Activated CD4-positive, alpha-beta memory T cell treated with anti-CD3 and anti-CD28 coated beads, Interleukin-2, amount 10 ng/mL, durations not matched to agents 7 days and 5 days (primary cell): ENCODE results near the gene TIGD4. TPM values are rescaled to one million over a fixed set of nuclear protein-coding genes. Genes with fewer than 3 reads are reported as not detected.
"Not testable (repeated sequence)": the region's sequence is repeated elsewhere in the genome, so short reads cannot be mapped to it uniquely, and the experiment has no call there.

Source experiments
- CTCF ChIA-PET: fragments of 350-600 bp; sonication (Branson Sonifier 250); formaldehyde crosslinking; loops from one replicate; lab custom pipeline; 2021; ENCODE audit warnings: antibody characterized with exemption, inconsistent platforms; lab: Charles Lee
- POLR2A ChIA-PET: fragments of 350-600 bp; sonication (Branson Sonifier 250); formaldehyde crosslinking; loops from one replicate; lab custom pipeline; 2021; ENCODE audit warnings: antibody characterized with exemption; lab: Charles Lee
- DNase-seq: peaks from one replicate; pipeline ENCODE4 v3.0.0-alpha.2; 2020
- H3K27ac Mint-ChIP-seq: one replicate; pipeline ENCODE4 v1.8.0; 2021; ENCODE audit warnings: mild to moderate bottlenecking, mixed read lengths
- H3K27me3 Mint-ChIP-seq: one replicate; pipeline ENCODE4 v1.8.0; 2021; ENCODE audit warnings: mixed read lengths
- H3K36me3 Mint-ChIP-seq: one replicate; pipeline ENCODE4 v1.8.0; 2021; ENCODE audit warnings: low read depth, mixed read lengths
- H3K4me1 Mint-ChIP-seq: one replicate; pipeline ENCODE4 v1.8.0; 2021; ENCODE audit warnings: mixed read lengths
- H3K4me3 Mint-ChIP-seq: one replicate; pipeline ENCODE4 v1.8.0; 2021; ENCODE audit warnings: mild to moderate bottlenecking, mixed read lengths
- H3K9me3 Mint-ChIP-seq: one replicate; pipeline ENCODE4 v1.8.0; 2021; ENCODE audit warnings: mixed read lengths
- total RNA-seq, 2 experiments: library from RNA; stranded (reverse); gene quantifications; one replicate each; pipeline ENCODE4 v1.2.3, GENCODE V29; 2021

The TIGD4 gene
- total RNA-seq, 2 experiments from 2014 or later, result 0.13 to 0.35 TPM

DNA sequence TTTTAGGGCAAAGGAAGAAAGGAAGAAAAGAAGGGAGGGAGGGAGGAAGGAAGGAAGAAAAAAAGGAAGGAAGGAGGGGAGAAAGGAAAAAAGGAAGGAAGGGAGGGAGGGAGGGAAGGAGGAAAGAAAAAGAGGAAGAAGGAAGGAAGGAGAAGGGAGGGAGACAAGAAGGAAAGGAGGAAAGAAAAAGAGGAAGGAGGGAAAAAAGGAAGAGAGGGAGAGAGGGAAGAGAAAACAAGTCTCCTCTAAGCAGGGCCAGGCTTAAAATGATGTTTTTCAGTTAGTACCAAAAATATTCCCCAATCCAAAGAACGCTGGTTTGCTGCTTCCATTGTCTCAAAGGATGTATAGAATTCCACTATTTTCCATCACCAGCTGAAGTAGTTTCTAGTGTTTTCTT lies 2.0 kb downstream of the TIGD4 start:
- H3K27ac Mint-ChIP-seq, result no peak overlapping the region
- ChIA-PET POLR2A (interaction anchor here (3.4 kb wide), 1 partner anchor 242 kb away, joined by 24 read pairs; the partner anchor contains the start of gene FBXW7), CTCF (interaction anchor here (1.7 kb wide), 1 partner anchor 16 kb away, joined by 4 read pairs; no protein-coding TSS in a partner anchor)
- H3K27me3 Mint-ChIP-seq, result peaks cover 11% of the 10 kb centered on the region
- peaks cover 41% of the 10 kb centered on the region for H3K4me1 Mint-ChIP-seq
- H3K36me3 Mint-ChIP-seq, result peaks cover 5% of the 10 kb centered on the region
- H3K4me3 Mint-ChIP-seq, result no peak overlapping the region
- no peaks in the 10 kb centered on the region for H3K9me3 Mint-ChIP-seq
- no peak for DNase-seq

DNA sequence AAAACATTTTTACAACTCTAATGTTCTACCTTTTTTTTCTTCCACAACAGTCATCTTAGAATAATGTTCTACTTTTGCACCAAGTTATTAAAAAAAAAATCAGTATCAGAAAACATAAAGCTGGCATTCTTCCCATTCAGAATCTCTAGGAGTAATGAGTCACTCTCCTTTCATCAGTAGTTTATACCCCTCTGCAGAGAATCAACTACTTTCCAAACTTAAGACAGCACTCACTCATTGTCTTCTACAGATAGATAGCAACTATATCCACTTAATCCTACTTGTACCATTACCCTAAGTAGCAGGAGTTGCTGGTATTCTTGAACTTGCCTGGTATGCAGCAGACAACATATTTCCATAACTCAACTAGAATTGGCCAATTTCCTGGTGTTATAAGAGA lies 3.2 kb downstream of the TIGD4 start:
- ChIA-PET CTCF (no interaction called here), POLR2A (no interaction called here)
- H3K9me3 Mint-ChIP-seq, result no peaks in the 10 kb centered on the region
- no peak overlapping the region for H3K27ac Mint-ChIP-seq
- peaks cover 11% of the 10 kb centered on the region for H3K27me3 Mint-ChIP-seq
- H3K36me3 Mint-ChIP-seq, result peaks cover 5% of the 10 kb centered on the region
- H3K4me1 Mint-ChIP-seq, result peaks cover 37% of the 10 kb centered on the region
- no peak overlapping the region for H3K4me3 Mint-ChIP-seq
- DNase-seq, result no peak

GRCh38 chr4:152773953-152774352 lies 5.6 kb downstream of the TIGD4 start:
- H3K27ac Mint-ChIP-seq, result no peak overlapping the region
- ChIA-PET POLR2A (no interaction called here), CTCF (interaction anchor here (0.6 to 0.7 kb wide), 2 partner anchors 962 to 994 kb away, joined by 3 to 5 read pairs; no protein-coding TSS in a partner anchor)
- peaks cover 24% of the 10 kb centered on the region for H3K4me1 Mint-ChIP-seq
- H3K4me3 Mint-ChIP-seq, result no peak overlapping the region
- DNase-seq, result no peak
- H3K9me3 Mint-ChIP-seq, result no peaks in the 10 kb centered on the region
- H3K27me3 Mint-ChIP-seq, result peaks cover 13% of the 10 kb centered on the region
- peaks cover 2% of the 10 kb centered on the region for H3K36me3 Mint-ChIP-seq

- H3K36me3 Mint-ChIP-seq, result peaks cover 2% of the 10 kb centered on the region
- H3K4me3 Mint-ChIP-seq, result no peak overlapping the region
- H3K27ac Mint-ChIP-seq, result no peak overlapping the region
- H3K4me1 Mint-ChIP-seq, result peaks cover 18% of the 10 kb centered on the region
- H3K27me3 Mint-ChIP-seq, result peaks cover 13% of the 10 kb centered on the region
- no peaks in the 10 kb centered on the region for H3K9me3 Mint-ChIP-seq
- POLR2A ChIA-PET, result no interaction called here
- CTCF ChIA-PET, result no interaction called here
- DNase-seq, result no peak
Observed at GRCh38 chr4:152773339-152773738, 6.2 kb downstream of the TIGD4 start.

DNA sequence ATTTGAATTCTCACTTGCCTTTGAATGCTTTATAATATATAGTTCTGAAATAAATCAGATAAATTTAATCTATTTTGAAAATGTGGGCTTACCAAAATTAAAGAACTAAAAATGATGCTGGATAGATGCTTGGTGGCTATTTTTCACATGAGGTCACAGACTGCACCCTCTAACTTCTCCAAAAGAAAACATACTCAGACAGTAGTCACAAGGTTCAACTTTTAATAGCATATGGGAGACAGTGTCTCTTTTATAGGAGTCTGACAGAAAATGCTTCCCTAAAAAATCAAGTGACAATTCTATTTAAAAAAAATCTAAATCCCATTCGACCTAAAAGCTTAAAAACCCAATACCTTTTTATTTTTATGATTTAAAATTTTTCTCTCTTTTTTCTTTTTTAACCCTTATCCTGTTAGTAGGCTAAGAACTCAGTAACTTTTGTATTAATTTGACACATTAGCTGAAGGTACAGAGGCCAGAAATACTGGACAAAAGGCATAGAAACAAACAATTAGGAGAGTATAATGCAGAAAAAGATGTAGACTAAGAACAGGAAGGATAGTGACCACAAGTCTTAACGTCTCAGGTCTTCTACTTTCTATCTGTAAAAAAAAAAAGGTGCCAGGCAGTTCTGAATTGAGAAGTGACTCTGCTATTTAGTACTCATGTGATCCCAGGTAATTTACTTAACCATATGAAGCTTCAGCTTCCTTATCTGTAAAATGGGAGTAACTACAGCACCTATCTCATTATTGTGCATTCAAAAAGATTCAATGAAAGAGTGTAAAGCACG lies 7.6 kb downstream of the TIGD4 start:
- Mint-ChIP-seq H3K9me3 (no peaks in the 10 kb centered on the region), H3K27ac (no peak overlapping the region), H3K27me3 (peaks cover 5% of the 10 kb centered on the region), H3K4me1 (peaks cover 12% of the 10 kb centered on the region), H3K4me3 (no peak overlapping the region), H3K36me3 (peaks cover 2% of the 10 kb centered on the region)
- ChIA-PET CTCF (interaction anchor here (0.5 kb wide), 1 partner anchor 131 kb away, joined by 4 read pairs; no protein-coding TSS in a partner anchor), POLR2A (interaction anchor here (0.7 to 2.7 kb wide), 2 partner anchors 8 to 21 kb away, joined by 3 to 12 read pairs; partner anchors contain the start of genes ARFIP1 and TIGD4)
- no peak for DNase-seq

DNA sequence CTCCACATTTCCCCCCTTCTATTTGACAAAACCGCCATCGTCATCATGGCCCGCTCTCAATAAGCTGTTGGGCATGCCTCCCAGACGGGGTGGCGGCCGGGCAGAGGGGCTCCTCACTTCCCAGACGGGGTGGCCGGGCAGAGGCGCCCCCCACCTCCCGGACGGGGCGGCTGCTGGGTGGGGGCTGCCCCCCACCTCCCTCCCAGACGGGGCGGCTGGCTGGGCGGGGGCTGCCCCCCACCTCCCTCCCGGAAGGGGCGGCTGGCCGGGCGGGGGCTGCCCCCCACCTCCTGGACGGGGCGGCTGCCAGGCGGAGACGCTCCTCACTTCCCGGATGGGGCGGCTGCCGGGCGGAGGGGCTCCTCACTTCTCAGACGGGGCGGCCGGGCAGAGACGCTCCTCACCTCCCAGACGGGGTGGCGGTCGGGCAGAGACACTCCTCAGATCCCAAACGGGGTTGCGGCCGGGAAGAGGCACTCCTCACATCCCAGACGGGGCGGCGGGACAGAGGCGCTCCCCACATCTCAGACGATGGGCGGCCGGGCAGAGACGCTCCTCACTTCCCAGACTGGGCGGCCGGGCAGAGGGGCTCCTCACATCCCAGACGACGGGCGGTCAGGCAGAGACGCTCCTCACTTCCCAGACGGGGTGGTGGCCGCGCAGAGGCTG lies 14.3 kb downstream of the TIGD4 start:
- CTCF ChIA-PET, H3K4me1 Mint-ChIP-seq, H3K4me3 Mint-ChIP-seq, DNase-seq, H3K9me3 Mint-ChIP-seq, H3K27me3 Mint-ChIP-seq, H3K36me3 Mint-ChIP-seq, H3K27ac Mint-ChIP-seq: not testable (repeated sequence)
- POLR2A ChIA-PET, result interaction anchor here (0.8 kb wide), 1 partner anchor 13 kb away, joined by 3 read pairs; no protein-coding TSS in a partner anchor

DNA sequence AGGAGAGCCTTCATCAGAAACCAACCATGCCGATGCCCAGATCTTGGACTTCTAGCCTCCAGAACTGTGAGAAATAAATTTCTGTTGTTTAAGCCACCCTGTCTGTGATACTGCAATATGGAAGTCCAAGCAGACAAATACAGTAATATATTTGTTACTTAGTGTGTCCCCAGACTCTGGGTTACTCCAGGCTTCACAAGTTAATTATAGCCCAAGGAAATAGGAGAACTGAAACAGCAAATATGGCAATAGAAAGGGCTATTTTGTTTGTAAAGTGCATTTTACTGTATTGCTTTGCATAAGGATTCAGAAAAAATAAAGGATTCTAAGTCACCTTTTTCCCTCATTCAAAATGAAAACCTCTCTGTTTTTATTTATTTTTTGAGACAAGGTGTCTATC lies 15.7 kb downstream of the TIGD4 start:
- Mint-ChIP-seq H3K4me1 (no peaks in the 10 kb centered on the region), H3K27ac (no peak overlapping the region), H3K4me3 (no peak overlapping the region), H3K9me3 (no peaks in the 10 kb centered on the region), H3K36me3 (no peaks in the 10 kb centered on the region), H3K27me3 (peaks cover 8% of the 10 kb centered on the region)
- ChIA-PET CTCF (no interaction called here), POLR2A (no interaction called here)
- no peak for DNase-seq

- Mint-ChIP-seq H3K27me3 (no peaks in the 10 kb centered on the region), H3K9me3 (no peaks in the 10 kb centered on the region), H3K4me1 (no peaks in the 10 kb centered on the region), H3K27ac (no peak overlapping the region), H3K4me3 (no peak overlapping the region), H3K36me3 (no peaks in the 10 kb centered on the region)
- ChIA-PET POLR2A (no interaction called here), CTCF (no interaction called here)
- DNase-seq, result no peak
Observed at GRCh38 chr4:152748619-152749018, 30.9 kb downstream of the TIGD4 start.

GRCh38 chr4:152747444-152747843 lies 32.1 kb downstream of the TIGD4 start:
- H3K27me3 Mint-ChIP-seq, result no peaks in the 10 kb centered on the region
- H3K4me3 Mint-ChIP-seq, result no peak overlapping the region
- ChIA-PET CTCF (no interaction called here), POLR2A (no interaction called here)
- DNase-seq, result no peak
- H3K27ac Mint-ChIP-seq, result no peak overlapping the region
- no peaks in the 10 kb centered on the region for H3K36me3 Mint-ChIP-seq
- no peaks in the 10 kb centered on the region for H3K4me1 Mint-ChIP-seq
- no peaks in the 10 kb centered on the region for H3K9me3 Mint-ChIP-seq

GRCh38 chr4:152738827-152739226 lies 40.7 kb downstream of the TIGD4 start:
- no peak for DNase-seq
- ChIA-PET POLR2A (no interaction called here), CTCF (interaction anchor here (2.0 kb wide), 1 partner anchor 240 kb away, joined by 5 read pairs; no protein-coding TSS in a partner anchor)
- no peaks in the 10 kb centered on the region for H3K36me3 Mint-ChIP-seq
- H3K4me3 Mint-ChIP-seq, result no peak overlapping the region
- H3K9me3 Mint-ChIP-seq, result no peaks in the 10 kb centered on the region
- H3K27me3 Mint-ChIP-seq, result peaks cover 3% of the 10 kb centered on the region
- peaks cover 12% of the 10 kb centered on the region for H3K4me1 Mint-ChIP-seq
- H3K27ac Mint-ChIP-seq, result no peak overlapping the region

DNA sequence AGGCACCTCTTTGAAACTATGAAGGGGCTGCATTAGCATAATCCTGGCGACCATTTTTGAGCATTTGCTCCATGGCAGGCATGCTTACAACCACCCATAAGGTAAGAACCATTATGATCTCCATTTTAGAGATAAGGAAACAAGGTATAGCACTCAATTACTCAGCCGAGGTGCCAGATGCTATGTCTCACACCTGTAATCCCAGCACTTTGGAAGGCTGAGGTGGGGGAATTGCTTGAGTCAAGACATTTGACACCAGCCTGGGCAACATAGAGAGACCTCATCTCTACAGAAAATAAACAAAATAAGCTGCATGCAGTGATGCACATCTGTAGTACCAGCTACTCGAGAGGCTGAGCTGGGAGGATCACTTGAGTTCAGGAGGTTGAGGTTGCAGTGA lies 43.6 kb downstream of the TIGD4 start:
- H3K4me3 Mint-ChIP-seq, result no peak overlapping the region
- CTCF ChIA-PET, result interaction anchor here (1.0 to 5.6 kb wide), 7 partner anchors 57 to 392 kb away, joined by 3 to 36 read pairs (median 6); partner anchors contain the start of gene TMEM154
- H3K4me1 Mint-ChIP-seq, result peaks cover 12% of the 10 kb centered on the region
- DNase-seq, result no peak
- no peaks in the 10 kb centered on the region for H3K9me3 Mint-ChIP-seq
- no peak overlapping the region for H3K27ac Mint-ChIP-seq
- peaks cover 3% of the 10 kb centered on the region for H3K27me3 Mint-ChIP-seq
- H3K36me3 Mint-ChIP-seq, result no peaks in the 10 kb centered on the region
- POLR2A ChIA-PET, result no interaction called here

GRCh38 chr4:152735396-152735859 lies 44.1 kb downstream of the TIGD4 start:
- Mint-ChIP-seq H3K27me3 (peaks cover 3% of the 10 kb centered on the region), H3K36me3 (no peaks in the 10 kb centered on the region), H3K9me3 (no peaks in the 10 kb centered on the region), H3K4me3 (no peak overlapping the region), H3K4me1 (peaks cover 12% of the 10 kb centered on the region), H3K27ac (no peak overlapping the region)
- ChIA-PET POLR2A (no interaction called here), CTCF (interaction anchor here (1.0 to 5.6 kb wide), 9 partner anchors 57 to 392 kb away, joined by 3 to 36 read pairs (median 6); partner anchors contain the start of gene TMEM154)
- DNase-seq, result no peak

- Mint-ChIP-seq H3K9me3 (no peaks in the 10 kb centered on the region), H3K4me1 (peaks cover 12% of the 10 kb centered on the region), H3K4me3 (no peak overlapping the region), H3K27me3 (peaks cover 3% of the 10 kb centered on the region), H3K27ac (no peak overlapping the region), H3K36me3 (no peaks in the 10 kb centered on the region)
- ChIA-PET CTCF (interaction anchor here (1.0 to 5.6 kb wide), 8 partner anchors 56 to 393 kb away, joined by 3 to 36 read pairs (median 7); partner anchors contain the start of gene TMEM154), POLR2A (no interaction called here)
- no peak for DNase-seq
Observed at GRCh38 chr4:152734699-152735050, 44.9 kb downstream of the TIGD4 start.
